Erythroblast (primary cell): Measurements from ENCODE around the gene RUNDC1.

ENCODE experiments used
- GATA1 ChIP-seq: IDR thresholded peaks from 2 replicates; pipeline ENCODE4 v1.6.1; 2011; ENCODE audit warnings: low read depth, mild to moderate bottlenecking, control low read depth, low read length, moderate library complexity
- POLR2A ChIP-seq: IDR thresholded peaks from 2 replicates; pipeline ENCODE4 v1.6.1; 2011; ENCODE audit warnings: mild to moderate bottlenecking, low read length

DNA sequence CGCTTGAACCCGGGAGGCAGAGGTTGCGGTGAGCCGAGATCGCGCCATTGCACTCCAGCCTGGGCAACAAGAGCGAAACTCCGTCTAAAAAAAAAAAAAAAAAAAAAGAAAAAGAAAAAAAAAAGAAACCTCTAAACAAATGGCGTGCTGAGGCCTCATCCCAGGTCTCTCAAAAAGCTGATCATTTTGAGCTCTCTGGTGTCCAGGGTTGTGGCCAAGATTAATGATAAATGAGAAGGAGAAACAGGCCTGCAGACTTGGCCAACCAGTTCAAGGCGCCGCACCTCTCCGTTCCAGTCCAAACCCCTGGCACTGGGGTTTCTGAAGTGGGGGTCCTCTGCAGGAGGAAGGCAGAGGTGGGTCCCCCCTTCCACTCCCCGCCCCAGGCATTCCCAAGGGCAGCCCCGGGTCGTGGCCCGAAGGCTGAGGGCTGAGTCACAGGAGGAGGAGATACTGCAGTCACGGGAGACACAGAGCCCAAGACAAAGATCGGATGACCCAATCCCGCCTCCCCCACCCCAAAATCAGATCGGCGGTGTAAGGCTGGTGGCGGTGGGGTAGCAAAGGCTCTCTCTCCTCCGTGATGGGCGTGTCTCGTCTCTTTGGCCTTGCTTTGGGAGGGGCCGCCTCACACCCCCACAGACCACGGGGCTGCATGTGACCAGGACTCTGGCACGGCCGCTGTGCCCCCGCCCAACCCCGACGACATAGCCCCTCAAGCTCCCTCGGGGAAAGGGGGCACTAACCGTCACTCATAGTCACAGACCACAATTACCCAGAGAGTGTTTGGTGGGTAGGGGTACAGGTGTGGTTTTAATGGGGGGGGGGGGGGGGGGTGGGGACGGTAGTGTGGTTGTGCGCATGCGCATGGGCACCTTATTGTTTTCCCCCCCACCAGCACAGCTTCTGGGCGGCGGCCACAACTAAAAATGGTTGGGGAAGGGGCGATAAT, 40.7 kb downstream of the RUNDC1 start:
- TF ChIP-seq POLR2A: peak; percentile 16
- TF ChIP-seq GATA1: no peak
